Mesenchymal stem cell (in vitro differentiated cells and primary cell): Measurements from ENCODE around the gene PLG.
"Not testable (repeated sequence)": the region's sequence is repeated elsewhere in the genome, so short reads cannot be mapped to it uniquely, and the experiment has no call there.

Experiments used
- DNase-seq: peaks from one replicate; pipeline ENCODE4 v3.0.0-alpha.2; 2013
- H2AFZ ChIP-seq: one replicate; pipeline ENCODE4 v1.6.1; 2013; ENCODE audit warnings: low read depth, mild to moderate bottlenecking, control low read depth, inconsistent platforms, low read length, moderate library complexity
- H2AK5ac ChIP-seq: 2 replicates; pipeline ENCODE4 v1.6.1; 2013; ENCODE audit warnings: low read length, moderate library complexity, mild to moderate bottlenecking, inconsistent platforms; ENCODE audit not compliant: severe bottlenecking
- H2BK120ac ChIP-seq: one replicate; pipeline ENCODE4 v1.6.1; 2013; ENCODE audit warnings: low read depth, mild to moderate bottlenecking, inconsistent platforms, low read length, moderate library complexity
- H2BK12ac ChIP-seq, 2 experiments: one replicate each; pipeline ENCODE4 v1.6.1; 2013; ENCODE audit warnings: inconsistent platforms in 2 of 2, low read length in 2 of 2, mild to moderate bottlenecking in 2 of 2, moderate library complexity in 2 of 2, control low read depth in 1 of 2
- H2BK15ac ChIP-seq: one replicate; pipeline ENCODE4 v1.6.1; 2013; ENCODE audit warnings: mild to moderate bottlenecking, low read depth, inconsistent platforms; ENCODE audit not compliant: poor library complexity, severe bottlenecking
- H2BK5ac ChIP-seq: 2 replicates; pipeline ENCODE4 v1.6.1; 2013; ENCODE audit warnings: low read depth, mild to moderate bottlenecking, low read length, control low read depth, inconsistent platforms; ENCODE audit not compliant: poor library complexity, severe bottlenecking
- H3K14ac ChIP-seq, 2 experiments: one replicate each; pipeline ENCODE4 v1.6.1; 2013; ENCODE audit warnings: inconsistent platforms in 2 of 2, low read length in 2 of 2, control low read depth in 1 of 2, mild to moderate bottlenecking in 1 of 2, moderate library complexity in 1 of 2
- H3K18ac ChIP-seq, 2 experiments: one replicate each; pipeline ENCODE4 v1.6.1; 2013; ENCODE audit warnings: inconsistent platforms in 2 of 2, low read length in 2 of 2, control low read depth in 1 of 2, low read depth in 1 of 2, mild to moderate bottlenecking in 1 of 2
- H3K23ac ChIP-seq, 2 experiments: one replicate each; pipeline ENCODE4 v1.6.1; 2013; ENCODE audit warnings: inconsistent platforms in 2 of 2, low read length in 2 of 2, mild to moderate bottlenecking in 2 of 2, moderate library complexity in 2 of 2, control low read depth in 1 of 2
- H3K27ac ChIP-seq: 2 replicates; pipeline ENCODE4 v1.5.1; 2013; ENCODE audit warnings: mild to moderate bottlenecking, moderate library complexity, low read length, control low read depth, inconsistent platforms; ENCODE audit not compliant: poor library complexity, severe bottlenecking
- H3K27me3 ChIP-seq, 2 experiments: 2 replicates each; pipeline versions ENCODE4 v1.6.1 to v1.7.0; 2013; ENCODE audit warnings: low read length in 2 of 2, mild to moderate bottlenecking in 2 of 2, moderate library complexity in 2 of 2, control low read depth in 1 of 2, inconsistent platforms in 1 of 2; ENCODE audit not compliant: control insufficient read depth in 1 of 2, insufficient read depth in 1 of 2
- H3K36me3 ChIP-seq, 2 experiments: 2 replicates each; pipeline versions ENCODE4 v1.6.1 to v1.7.0; 2013; ENCODE audit warnings: low read length in 2 of 2, control low read depth in 1 of 2, inconsistent platforms in 1 of 2, low read depth in 1 of 2, mild to moderate bottlenecking in 1 of 2; ENCODE audit not compliant: insufficient read depth in 2 of 2, control insufficient read depth in 1 of 2
- H3K4ac ChIP-seq, 2 experiments: one replicate each; pipeline ENCODE4 v1.6.1; 2013; ENCODE audit warnings: inconsistent platforms in 2 of 2, low read length in 2 of 2, mild to moderate bottlenecking in 2 of 2, moderate library complexity in 2 of 2, control low read depth in 1 of 2, low read depth in 1 of 2
- H3K4me1 ChIP-seq: 2 replicates; pipeline ENCODE4 v1.6.1; 2013; ENCODE audit warnings: low read depth, low read length, control low read depth; ENCODE audit not compliant: control insufficient read depth, insufficient read depth
- H3K4me2 ChIP-seq: 2 replicates; pipeline ENCODE4 v1.6.1; 2013; ENCODE audit warnings: low read length, mild to moderate bottlenecking, inconsistent platforms; ENCODE audit not compliant: poor library complexity, severe bottlenecking
- H3K4me3 ChIP-seq, 2 experiments: 2 replicates each; pipeline versions ENCODE4 v1.5.1 to v1.7.0; 2013; ENCODE audit warnings: low read length in 2 of 2, mild to moderate bottlenecking in 2 of 2, control low read depth in 1 of 2, low read depth in 1 of 2; ENCODE audit not compliant: insufficient read depth in 1 of 2
- H3K79me1 ChIP-seq: replicated peaks from 2 replicates; pipeline ENCODE4 v1.6.1; 2013; ENCODE audit warnings: mild to moderate bottlenecking, control low read depth, low read length, inconsistent platforms; ENCODE audit not compliant: poor library complexity, severe bottlenecking
- H3K9ac ChIP-seq: 2 replicates; pipeline ENCODE4 v1.7.0; 2013; ENCODE audit warnings: mild to moderate bottlenecking, low read length, moderate library complexity
- H3K9me3 ChIP-seq: 2 replicates; pipeline ENCODE4 v1.7.0; 2013; ENCODE audit warnings: mild to moderate bottlenecking, low read length; ENCODE audit not compliant: control insufficient read depth
- H4K8ac ChIP-seq: one replicate; pipeline ENCODE4 v1.6.1; 2013; ENCODE audit warnings: inconsistent platforms, mild to moderate bottlenecking, low read length, moderate library complexity
- H4K91ac ChIP-seq: one replicate; pipeline ENCODE4 v1.6.1; 2013; ENCODE audit warnings: mild to moderate bottlenecking, low read length, inconsistent platforms
- WGBS: methylation state at CpG from one replicate; pipeline ENCODE4 v1.1.7; 2013; ENCODE audit warnings: mixed read lengths; 5-methylcytosine and 5-hydroxymethylcytosine counted together

Gene PLG

DNA sequence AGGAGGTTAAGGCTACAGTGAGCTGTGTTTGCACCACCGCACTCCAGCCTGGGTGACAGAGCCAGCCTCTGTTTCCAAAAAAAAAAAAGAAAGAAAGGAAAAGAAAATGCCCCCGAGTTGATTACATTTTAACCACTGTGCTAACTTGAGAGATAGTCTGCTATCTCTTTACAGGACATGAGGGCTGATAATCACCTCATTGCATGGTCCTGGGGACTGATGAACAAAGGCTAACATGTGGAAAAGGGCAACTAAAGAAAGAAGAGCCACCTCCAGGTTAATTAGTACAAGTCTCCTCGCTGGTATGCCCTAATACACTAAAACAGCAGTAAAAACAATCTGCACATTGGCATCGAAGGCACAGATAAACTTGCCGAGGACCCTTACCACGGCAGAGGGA lies 4.2 kb upstream of the PLG start:
- Histone ChIP-seq H2AFZ (no peak overlapping the region), H3K4ac (no peak overlapping the region), H3K9me3 (no peaks in the 10 kb centered on the region), H2BK15ac (no peak overlapping the region), H3K4me1 (no peaks in the 10 kb centered on the region), H3K14ac (no peak overlapping the region), H3K79me1 (no peaks in the 10 kb centered on the region), H3K4me2 (no peak overlapping the region), H3K36me3 (no peaks in the 10 kb centered on the region), H3K18ac (no peak overlapping the region), H3K4me3 (no peak overlapping the region), H3K27ac (no peak overlapping the region), H2BK12ac (no peak overlapping the region), H2BK5ac (no peak overlapping the region), H4K8ac (no peak overlapping the region), H2AK5ac (no peak overlapping the region), H4K91ac (no peak overlapping the region), H3K27me3 (no peaks in the 10 kb centered on the region), H3K9ac (no peak overlapping the region), H2BK120ac (no peak overlapping the region), H3K23ac (no peak overlapping the region)
- no peak for DNase-seq
- WGBS = 50% methylated on average over 5 of the region's 6 CpGs

DNA sequence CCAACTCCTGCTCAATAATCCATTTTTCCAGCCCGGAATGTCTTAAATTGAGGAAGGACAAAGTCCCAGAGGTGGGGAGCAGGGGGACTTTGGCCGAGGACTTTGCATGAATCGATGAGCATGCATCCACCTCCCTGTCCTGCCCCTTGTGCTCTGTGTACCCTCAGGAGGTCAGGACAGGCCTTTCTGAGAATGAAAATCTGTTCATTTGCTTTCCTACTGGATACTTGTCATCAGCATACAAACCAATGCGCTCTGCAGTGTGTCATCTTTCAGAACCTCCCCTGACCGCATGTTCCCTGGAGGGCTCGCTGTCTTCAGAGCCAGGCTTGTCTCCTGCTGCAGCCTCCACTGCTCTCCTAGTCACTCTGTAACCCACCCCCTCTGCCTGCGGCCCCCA lies 2.6 kb downstream of the PLG start:
- H3K18ac ChIP-seq, H2BK120ac ChIP-seq, H3K4me3 ChIP-seq, DNase-seq, H3K79me1 ChIP-seq, H3K4me1 ChIP-seq, H2BK15ac ChIP-seq, H3K36me3 ChIP-seq, H2AK5ac ChIP-seq, H3K9me3 ChIP-seq, H3K27me3 ChIP-seq, H4K91ac ChIP-seq, H2BK5ac ChIP-seq, H2BK12ac ChIP-seq, H3K23ac ChIP-seq, H3K4ac ChIP-seq, H3K14ac ChIP-seq, H3K9ac ChIP-seq, H2AFZ ChIP-seq, H4K8ac ChIP-seq, H3K27ac ChIP-seq, H3K4me2 ChIP-seq: not testable (repeated sequence)
- WGBS = 69% methylated on average over 7 of the region's 7 CpGs

DNA sequence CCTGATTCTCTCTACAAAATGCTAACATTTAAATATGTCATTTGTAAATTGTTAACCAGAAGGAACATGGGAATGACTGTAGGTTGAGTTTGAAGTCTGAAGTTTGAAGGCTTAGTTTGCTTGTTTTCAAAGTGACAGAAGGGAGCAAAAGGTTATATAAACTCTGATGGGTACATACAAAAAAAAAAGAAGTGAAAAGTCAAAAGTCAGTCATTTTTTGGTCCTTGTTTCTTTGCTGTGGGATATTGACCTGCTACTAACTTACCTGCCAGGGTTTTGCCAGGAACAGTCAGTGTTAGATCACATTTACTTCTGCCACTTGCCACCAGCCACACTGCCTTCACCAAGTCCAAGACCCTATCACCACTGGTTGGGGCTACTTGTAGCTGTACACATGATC lies 6.9 kb downstream of the PLG start:
- not testable (repeated sequence) for H3K4me3 ChIP-seq, H3K27me3 ChIP-seq, H2AK5ac ChIP-seq

DNA sequence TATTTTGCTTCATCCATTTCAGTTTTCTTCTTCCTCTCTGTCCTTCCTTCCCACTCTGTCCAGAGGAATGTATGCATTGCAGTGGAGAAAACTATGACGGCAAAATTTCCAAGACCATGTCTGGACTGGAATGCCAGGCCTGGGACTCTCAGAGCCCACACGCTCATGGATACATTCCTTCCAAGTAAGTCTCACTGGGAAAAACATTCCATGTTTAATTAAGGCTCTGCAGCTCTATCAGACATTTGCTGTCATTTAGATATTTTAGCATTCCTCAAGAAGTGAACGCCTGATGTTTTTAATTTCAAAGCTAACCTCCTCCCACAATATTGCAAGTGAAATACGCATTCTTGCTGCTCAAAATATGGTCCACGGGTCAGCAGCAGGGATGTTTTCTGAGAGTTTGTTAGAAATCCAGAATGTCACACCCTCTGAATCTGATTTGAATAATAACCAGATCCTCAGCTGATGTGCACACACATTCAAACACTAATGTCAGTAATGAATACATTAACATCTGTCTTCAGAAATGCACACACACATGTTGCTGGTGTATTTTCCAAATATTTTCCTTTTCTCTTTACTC lies 12.8 kb downstream of the PLG start:
- Histone ChIP-seq H3K9me3 (no peaks in the 10 kb centered on the region), H2BK5ac (no peak overlapping the region), H2BK15ac (no peak overlapping the region), H3K14ac (no peak overlapping the region), H3K9ac (no peak overlapping the region), H3K23ac (no peak overlapping the region), H3K27me3 (no peaks in the 10 kb centered on the region), H3K4ac (no peak overlapping the region), H3K4me2 (no peak overlapping the region), H3K27ac (no peak overlapping the region), H4K91ac (no peak overlapping the region), H2BK12ac (no peak overlapping the region), H2BK120ac (no peak overlapping the region), H3K4me3 (no peak overlapping the region), H2AK5ac (no peak overlapping the region), H4K8ac (no peak overlapping the region), H3K79me1 (no peaks in the 10 kb centered on the region), H3K4me1 (no peaks in the 10 kb centered on the region), H2AFZ (no peak overlapping the region), H3K36me3 (no peaks in the 10 kb centered on the region), H3K18ac (no peak overlapping the region)
- WGBS = 74% methylated on average over 5 of the region's 5 CpGs
- no peak for DNase-seq

More for the DNA sequence above, 6.9 kb downstream of the PLG start:
- not testable (repeated sequence) for H3K4me2 ChIP-seq, H3K27ac ChIP-seq, H3K23ac ChIP-seq, H3K79me1 ChIP-seq, H3K9ac ChIP-seq, H3K14ac ChIP-seq, H4K8ac ChIP-seq, H3K36me3 ChIP-seq, DNase-seq, H2AFZ ChIP-seq, H3K18ac ChIP-seq, H4K91ac ChIP-seq, H2BK120ac ChIP-seq, H2BK12ac ChIP-seq, H3K9me3 ChIP-seq, H3K4me1 ChIP-seq, H2BK5ac ChIP-seq, H3K4ac ChIP-seq, H2BK15ac ChIP-seq
